Measurements from ENCODE around the gene TBC1D9B.

DNA sequence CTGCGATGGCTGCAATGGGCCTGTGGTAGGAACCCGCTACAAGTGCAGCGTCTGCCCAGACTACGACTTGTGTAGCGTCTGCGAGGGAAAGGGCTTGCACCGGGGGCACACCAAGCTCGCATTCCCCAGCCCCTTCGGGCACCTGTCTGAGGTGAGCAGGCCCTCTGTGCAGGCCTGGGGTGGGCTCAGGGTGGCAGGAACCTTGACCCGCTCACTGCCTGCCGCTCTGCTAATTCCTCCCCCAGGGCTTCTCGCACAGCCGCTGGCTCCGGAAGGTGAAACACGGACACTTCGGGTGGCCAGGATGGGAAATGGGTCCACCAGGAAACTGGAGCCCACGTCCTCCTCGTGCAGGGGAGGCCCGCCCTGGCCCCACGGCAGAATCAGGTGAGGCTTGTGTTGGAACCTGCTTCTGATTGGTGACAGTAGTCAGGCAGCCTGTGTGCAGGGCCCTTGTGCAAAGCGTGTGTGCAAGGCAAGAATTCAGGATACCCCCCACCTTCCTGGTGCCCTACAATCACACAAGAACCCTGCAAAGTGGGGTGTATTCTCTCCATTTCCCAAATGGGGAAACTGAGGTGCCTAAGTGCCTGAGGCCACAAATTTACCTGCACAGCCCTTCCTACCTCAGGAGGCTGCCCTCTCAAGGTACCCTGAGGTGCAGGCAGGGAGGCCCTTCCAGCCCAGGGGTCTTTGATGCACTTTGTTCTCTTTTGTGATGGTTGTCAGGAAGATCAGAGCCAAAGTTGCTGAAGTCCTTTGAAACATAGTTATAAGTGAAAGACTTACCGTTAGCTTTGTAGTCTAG, 83.6 kb downstream of the TBC1D9B start:
- TF ChIP-seq CTCF (conservative IDR thresholded peaks at IDR 0.05; ENCODE audit: low read length) (no peak), EZH2phosphoT487 (IDR thresholded peaks at IDR 0.05; ENCODE audit: borderline replicate concordance) (no peak)

All from Loucy (cell line).